ENCODE data around the gene SOAT2. TPM values are rescaled to one million over a fixed set of nuclear protein-coding genes. Genes with fewer than 3 reads are reported as not detected.

Gene SOAT2
- total RNA-seq, 6 experiments from 2014 or later: 0.62 to 3.4 (median 0.99) TPM

- Histone ChIP-seq H3K27ac (no peak overlapping the region), H3K9me3 (no peaks in the 10 kb centered on the region), H3K4me3 (no peak overlapping the region), H3K36me3 (no peaks in the 10 kb centered on the region), H3K27me3 (no peaks in the 10 kb centered on the region), H3K4me1 (no peaks in the 10 kb centered on the region)
- DNase-seq (no peak), ATAC-seq (peak in 1 of 4 donors; percentile 24)
- TF ChIP-seq CTCF (IDR thresholded peaks at IDR 0.05) (no peak), POLR2A (IDR thresholded peaks at IDR 0.05) (no peak)
- WGBS (ENCODE audit: insufficient coverage, low coverage, low lambda C conversion rate, missing lambda C conversion rate): 57% methylated on average over 1 of the region's 16 CpGs
- intact Hi-C loops (cut with DNase I): no loop called here
Observed at GRCh38 chr12:53123578-53124351, 20.5 kb downstream of the SOAT2 start.

GRCh38 chr12:53124352-53124723, 21.1 kb downstream of the SOAT2 start:
- Histone ChIP-seq H3K4me3 (no peak overlapping the region), H3K27ac (no peak overlapping the region), H3K27me3 (no peaks in the 10 kb centered on the region), H3K36me3 (no peaks in the 10 kb centered on the region), H3K4me1 (no peaks in the 10 kb centered on the region), H3K9me3 (no peaks in the 10 kb centered on the region)
- ATAC-seq (no peak), DNase-seq (no peak)
- TF ChIP-seq POLR2A (IDR thresholded peaks at IDR 0.05) (no peak), CTCF (IDR thresholded peaks at IDR 0.05) (no peak)
- intact Hi-C loops (cut with DNase I): no loop called here

DNA sequence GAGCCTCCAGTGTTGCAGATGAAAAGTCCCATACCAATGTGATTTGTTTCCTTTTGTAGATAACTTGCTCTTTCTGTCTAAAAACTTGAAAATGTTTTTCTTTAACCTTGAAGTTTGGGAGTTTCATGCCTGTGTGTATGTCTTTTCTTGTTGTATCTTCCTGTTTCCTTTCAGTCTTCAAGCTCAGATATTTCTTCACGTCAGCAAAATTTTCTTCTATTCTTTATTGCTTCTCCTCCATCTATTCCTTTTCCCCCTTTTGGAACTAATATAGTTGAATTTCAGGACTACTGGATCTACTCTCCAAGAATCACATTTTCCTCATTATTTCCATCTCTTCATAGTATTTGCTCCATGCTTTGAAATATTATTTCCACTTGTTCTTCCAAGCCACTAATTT, 23.9 kb downstream of the SOAT2 start:
- H3K9me3 ChIP-seq: no peaks in the 10 kb centered on the region
- intact Hi-C loops (cut with DNase I): no loop called here

DNA sequence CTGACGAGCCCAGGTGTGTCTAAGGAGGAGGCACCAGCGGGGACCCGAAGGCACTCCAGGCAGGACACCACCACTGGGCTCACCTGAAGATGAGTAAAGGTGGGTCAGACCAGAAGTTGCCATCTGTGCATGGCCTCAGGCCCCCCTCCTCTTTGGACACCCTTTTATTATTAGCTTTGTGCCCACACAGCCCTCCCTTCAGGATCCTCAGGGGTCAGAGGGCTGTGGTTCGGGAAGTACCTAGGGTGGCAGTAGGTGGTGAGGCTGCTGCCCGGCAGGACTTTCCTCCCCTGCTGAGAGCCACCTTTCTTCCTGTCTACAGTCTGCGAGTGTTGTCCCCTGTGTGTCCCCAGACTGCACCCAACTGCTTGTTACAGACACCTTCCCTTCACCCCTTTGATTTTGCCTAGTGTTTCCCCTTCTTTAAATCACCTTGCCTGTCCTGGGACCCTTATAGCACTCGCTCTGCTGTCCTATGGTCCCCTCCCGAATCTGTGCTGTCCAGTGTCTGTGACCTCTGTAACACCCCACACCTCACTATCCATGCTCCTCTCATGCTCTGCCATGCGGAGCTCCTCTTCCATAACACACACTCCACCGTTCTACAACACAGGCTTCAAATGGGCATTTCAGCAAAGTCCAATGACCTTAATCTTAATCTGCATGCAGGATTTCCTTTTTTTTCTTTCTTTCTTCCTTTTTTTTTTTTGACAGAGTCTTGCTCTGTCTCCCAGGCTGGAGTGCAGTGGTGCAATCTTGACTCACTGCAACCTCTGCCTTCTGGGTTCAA, 25.7 kb downstream of the SOAT2 start:
- no peaks in the 10 kb centered on the region for H3K36me3 ChIP-seq
- 55% methylated on average over 7 of the region's 10 CpGs for WGBS (ENCODE audit: insufficient coverage, low coverage, low lambda C conversion rate, missing lambda C conversion rate)
- no peaks in the 10 kb centered on the region for H3K27me3 ChIP-seq
- no peak for DNase-seq
- no peak overlapping the region for H3K4me3 ChIP-seq
- intact Hi-C loops (cut with DNase I): no loop called here
- TF ChIP-seq CTCF (IDR thresholded peaks at IDR 0.05) (no peak), POLR2A (IDR thresholded peaks at IDR 0.05) (no peak)
- H3K27ac ChIP-seq: no peak overlapping the region
- no peaks in the 10 kb centered on the region for H3K4me1 ChIP-seq
- ATAC-seq: peak in 2 of 4 donors; percentile 21 to 33
- H3K9me3 ChIP-seq: no peaks in the 10 kb centered on the region

More for the DNA sequence above, 23.9 kb downstream of the SOAT2 start:
- DNase-seq (no peak), ATAC-seq (no peak)
- 58% methylated on average over 1 of the region's 1 CpG for WGBS (ENCODE audit: insufficient coverage, low coverage, low lambda C conversion rate, missing lambda C conversion rate)
- no peak overlapping the region for H3K27ac ChIP-seq
- no peaks in the 10 kb centered on the region for H3K4me1 ChIP-seq
- H3K27me3 ChIP-seq: no peaks in the 10 kb centered on the region
- no peak for TF ChIP-seq POLR2A (IDR thresholded peaks at IDR 0.05)
- no peak for TF ChIP-seq CTCF (IDR thresholded peaks at IDR 0.05)
- H3K4me3 ChIP-seq: no peak overlapping the region
- no peaks in the 10 kb centered on the region for H3K36me3 ChIP-seq
